ENCODE data around the gene GBP4.

DNA sequence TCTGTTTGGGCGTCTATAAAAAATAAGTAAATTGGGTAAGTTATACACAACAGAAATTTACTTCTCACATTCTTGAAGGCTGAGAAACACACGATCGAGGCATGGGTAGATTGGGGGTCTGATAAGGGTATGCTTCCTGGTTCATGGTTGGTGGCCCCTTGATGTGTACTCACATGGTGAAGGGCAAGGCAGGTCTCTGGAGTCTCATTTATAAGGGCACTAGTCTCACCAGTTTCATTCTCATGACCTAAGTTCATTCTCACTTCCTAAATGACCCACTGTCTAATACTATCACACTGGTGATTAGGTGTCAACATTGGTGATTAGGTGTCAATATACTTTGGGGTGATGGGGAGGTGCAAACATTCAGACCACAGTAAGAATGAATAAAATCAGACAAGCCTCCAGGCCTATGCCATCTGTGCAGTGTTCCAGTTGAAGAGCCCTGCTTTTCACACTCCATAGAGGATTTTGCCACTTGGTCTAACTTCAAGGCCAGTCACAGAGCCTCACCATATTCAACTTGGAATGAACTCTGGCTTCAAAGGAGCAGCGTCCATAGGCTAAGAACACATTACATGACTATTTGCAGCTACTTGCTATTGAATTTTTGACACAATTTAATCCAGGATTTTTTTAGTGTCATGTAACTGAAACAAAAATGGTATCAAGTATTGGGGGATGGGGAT is 2.5 kb upstream of the GBP4 start:
- TF ChIP-seq, protein P1, sequence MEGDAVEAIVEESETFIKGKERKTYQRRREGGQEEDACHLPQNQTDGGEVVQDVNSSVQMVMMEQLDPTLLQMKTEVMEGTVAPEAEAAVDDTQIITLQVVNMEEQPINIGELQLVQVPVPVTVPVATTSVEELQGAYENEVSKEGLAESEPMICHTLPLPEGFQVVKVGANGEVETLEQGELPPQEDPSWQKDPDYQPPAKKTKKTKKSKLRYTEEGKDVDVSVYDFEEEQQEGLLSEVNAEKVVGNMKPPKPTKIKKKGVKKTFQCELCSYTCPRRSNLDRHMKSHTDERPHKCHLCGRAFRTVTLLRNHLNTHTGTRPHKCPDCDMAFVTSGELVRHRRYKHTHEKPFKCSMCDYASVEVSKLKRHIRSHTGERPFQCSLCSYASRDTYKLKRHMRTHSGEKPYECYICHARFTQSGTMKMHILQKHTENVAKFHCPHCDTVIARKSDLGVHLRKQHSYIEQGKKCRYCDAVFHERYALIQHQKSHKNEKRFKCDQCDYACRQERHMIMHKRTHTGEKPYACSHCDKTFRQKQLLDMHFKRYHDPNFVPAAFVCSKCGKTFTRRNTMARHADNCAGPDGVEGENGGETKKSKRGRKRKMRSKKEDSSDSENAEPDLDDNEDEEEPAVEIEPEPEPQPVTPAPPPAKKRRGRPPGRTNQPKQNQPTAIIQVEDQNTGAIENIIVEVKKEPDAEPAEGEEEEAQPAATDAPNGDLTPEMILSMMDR (IDR thresholded peaks at IDR 0.05): no peak
- TF ChIP-seq ATF1 (CRISPR knock-in tag; IDR thresholded peaks at IDR 0.05): no peak
- TF ChIP-seq ETV6 (CRISPR knock-in tag; IDR thresholded peaks at IDR 0.05): no peak
- TF ChIP-seq TP53 (CRISPR knock-in tag; IDR thresholded peaks at IDR 0.05): no peak
- TF ChIP-seq, protein P2, sequence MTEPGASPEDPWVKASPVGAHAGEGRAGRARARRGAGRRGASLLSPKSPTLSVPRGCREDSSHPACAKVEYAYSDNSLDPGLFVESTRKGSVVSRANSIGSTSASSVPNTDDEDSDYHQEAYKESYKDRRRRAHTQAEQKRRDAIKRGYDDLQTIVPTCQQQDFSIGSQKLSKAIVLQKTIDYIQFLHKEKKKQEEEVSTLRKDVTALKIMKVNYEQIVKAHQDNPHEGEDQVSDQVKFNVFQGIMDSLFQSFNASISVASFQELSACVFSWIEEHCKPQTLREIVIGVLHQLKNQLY (CRISPR knock-in tag; IDR thresholded peaks at IDR 0.05): no peak
- no peak for TF ChIP-seq ZNF138 (CRISPR knock-in tag; conservative IDR thresholded peaks at IDR 0.05)
- TF ChIP-seq, protein P3, sequence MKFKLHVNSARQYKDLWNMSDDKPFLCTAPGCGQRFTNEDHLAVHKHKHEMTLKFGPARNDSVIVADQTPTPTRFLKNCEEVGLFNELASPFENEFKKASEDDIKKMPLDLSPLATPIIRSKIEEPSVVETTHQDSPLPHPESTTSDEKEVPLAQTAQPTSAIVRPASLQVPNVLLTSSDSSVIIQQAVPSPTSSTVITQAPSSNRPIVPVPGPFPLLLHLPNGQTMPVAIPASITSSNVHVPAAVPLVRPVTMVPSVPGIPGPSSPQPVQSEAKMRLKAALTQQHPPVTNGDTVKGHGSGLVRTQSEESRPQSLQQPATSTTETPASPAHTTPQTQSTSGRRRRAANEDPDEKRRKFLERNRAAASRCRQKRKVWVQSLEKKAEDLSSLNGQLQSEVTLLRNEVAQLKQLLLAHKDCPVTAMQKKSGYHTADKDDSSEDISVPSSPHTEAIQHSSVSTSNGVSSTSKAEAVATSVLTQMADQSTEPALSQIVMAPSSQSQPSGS (CRISPR knock-in tag; IDR thresholded peaks at IDR 0.05; ENCODE audit: borderline replicate concordance, low read depth): no peak
- TF ChIP-seq, protein P4, sequence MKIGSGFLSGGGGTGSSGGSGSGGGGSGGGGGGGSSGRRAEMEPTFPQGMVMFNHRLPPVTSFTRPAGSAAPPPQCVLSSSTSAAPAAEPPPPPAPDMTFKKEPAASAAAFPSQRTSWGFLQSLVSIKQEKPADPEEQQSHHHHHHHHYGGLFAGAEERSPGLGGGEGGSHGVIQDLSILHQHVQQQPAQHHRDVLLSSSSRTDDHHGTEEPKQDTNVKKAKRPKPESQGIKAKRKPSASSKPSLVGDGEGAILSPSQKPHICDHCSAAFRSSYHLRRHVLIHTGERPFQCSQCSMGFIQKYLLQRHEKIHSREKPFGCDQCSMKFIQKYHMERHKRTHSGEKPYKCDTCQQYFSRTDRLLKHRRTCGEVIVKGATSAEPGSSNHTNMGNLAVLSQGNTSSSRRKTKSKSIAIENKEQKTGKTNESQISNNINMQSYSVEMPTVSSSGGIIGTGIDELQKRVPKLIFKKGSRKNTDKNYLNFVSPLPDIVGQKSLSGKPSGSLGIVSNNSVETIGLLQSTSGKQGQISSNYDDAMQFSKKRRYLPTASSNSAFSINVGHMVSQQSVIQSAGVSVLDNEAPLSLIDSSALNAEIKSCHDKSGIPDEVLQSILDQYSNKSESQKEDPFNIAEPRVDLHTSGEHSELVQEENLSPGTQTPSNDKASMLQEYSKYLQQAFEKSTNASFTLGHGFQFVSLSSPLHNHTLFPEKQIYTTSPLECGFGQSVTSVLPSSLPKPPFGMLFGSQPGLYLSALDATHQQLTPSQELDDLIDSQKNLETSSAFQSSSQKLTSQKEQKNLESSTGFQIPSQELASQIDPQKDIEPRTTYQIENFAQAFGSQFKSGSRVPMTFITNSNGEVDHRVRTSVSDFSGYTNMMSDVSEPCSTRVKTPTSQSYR (CRISPR knock-in tag; IDR thresholded peaks at IDR 0.05): no peak
